ENCODE measurements around the gene LAPTM5. TPM values are rescaled to one million over a fixed set of nuclear protein-coding genes. Genes with fewer than 3 reads are reported as not detected.

Gene LAPTM5
- total and polyA plus RNA-seq, 4 donors = 18.0 to 46.2 (median 28.1) TPM

DNA sequence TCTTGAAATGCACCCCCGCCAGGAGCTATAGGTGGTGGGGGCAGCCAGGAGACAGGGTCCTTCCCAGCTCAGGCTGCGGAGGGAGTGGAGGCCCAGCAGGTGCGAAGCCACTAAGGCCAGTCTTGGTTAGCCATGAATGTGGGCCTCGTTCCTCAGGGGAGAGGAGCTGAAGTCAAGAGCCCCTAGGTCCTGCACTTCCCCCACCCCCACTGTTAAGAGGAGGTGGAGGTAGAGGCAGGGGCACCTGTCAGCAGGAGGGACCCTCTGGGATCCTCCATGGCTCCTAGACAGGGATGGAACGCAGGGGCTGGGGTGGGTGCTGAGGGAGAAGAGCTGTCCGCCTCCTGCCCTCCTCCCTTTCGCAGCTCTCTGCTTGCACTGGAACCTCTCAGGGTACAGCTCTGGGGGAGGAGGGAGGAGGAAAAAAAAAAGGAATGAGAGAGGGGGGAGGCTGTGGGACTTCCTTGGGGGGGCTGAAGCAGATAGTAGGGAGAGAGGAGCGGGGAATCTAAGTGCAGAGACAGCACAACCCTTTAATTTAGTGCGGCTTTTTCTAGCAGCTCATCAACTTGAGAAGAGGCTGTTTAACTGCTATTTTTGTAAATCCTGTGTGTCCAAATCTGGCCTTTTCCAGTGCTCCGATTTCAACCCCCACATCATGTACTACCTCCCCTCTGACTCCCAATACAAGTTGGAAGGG, 71.2 kb downstream of the LAPTM5 start:
- Histone ChIP-seq H3K4me3 (ENCODE audit: low read depth in 1 of 3, low read length in 3 of 3) (no peak overlapping the region), H3K36me3 (ENCODE audit: control insufficient read depth in 4 of 4, insufficient read depth in 3 of 4, low read depth in 1 of 4, low read length in 3 of 4) (no peaks in the 10 kb centered on the region), H3K9ac (ENCODE audit: low read depth in 1 of 2, low read length in 2 of 2) (no peak overlapping the region), H3K27me3 (ENCODE audit: control insufficient read depth in 4 of 4, insufficient read depth in 4 of 4, low read length in 3 of 4) (peaks cover 0 to 3% (median 0%) of the 10 kb centered on the region in 4 donors), H3K9me3 (ENCODE audit: control insufficient read depth in 4 of 4, low read length in 3 of 4) (no peaks in the 10 kb centered on the region), H3K27ac (ENCODE audit: low read depth in 1 of 2, low read length in 2 of 2) (no peak overlapping the region), H3K4me1 (ENCODE audit: control insufficient read depth in 4 of 4, insufficient read depth in 4 of 4, low read length in 3 of 4) (no peaks in the 10 kb centered on the region)
- TF ChIP-seq TAF1 (conservative IDR thresholded peaks at IDR 0.05) = no peak
- DNase-seq (ENCODE audit: low spot score) = no peak
- 74% methylated on average over 10 of the region's 10 CpGs for WGBS

DNA sequence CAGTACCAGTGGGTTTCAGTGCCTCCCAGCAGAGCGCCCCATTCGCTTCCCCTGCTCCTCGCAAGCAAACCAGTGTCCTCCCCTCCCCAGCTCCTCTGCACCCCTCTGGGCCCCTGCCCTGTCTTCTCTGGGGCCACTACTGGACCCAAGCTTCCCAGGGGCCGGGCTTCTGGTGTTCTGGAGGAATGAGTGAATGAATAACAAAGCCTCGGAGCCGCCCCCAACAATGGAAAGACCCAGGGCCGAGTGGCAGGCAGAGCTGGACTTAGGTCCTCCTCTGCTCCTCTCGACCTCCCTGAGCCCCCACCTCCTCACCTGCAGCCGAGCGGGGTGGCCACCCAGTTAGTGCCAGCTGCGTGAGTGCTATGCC, 71.8 kb downstream of the LAPTM5 start:
- H3K27ac ChIP-seq (ENCODE audit: low read depth in 1 of 2, low read length in 2 of 2) = no peak overlapping the region

DNA sequence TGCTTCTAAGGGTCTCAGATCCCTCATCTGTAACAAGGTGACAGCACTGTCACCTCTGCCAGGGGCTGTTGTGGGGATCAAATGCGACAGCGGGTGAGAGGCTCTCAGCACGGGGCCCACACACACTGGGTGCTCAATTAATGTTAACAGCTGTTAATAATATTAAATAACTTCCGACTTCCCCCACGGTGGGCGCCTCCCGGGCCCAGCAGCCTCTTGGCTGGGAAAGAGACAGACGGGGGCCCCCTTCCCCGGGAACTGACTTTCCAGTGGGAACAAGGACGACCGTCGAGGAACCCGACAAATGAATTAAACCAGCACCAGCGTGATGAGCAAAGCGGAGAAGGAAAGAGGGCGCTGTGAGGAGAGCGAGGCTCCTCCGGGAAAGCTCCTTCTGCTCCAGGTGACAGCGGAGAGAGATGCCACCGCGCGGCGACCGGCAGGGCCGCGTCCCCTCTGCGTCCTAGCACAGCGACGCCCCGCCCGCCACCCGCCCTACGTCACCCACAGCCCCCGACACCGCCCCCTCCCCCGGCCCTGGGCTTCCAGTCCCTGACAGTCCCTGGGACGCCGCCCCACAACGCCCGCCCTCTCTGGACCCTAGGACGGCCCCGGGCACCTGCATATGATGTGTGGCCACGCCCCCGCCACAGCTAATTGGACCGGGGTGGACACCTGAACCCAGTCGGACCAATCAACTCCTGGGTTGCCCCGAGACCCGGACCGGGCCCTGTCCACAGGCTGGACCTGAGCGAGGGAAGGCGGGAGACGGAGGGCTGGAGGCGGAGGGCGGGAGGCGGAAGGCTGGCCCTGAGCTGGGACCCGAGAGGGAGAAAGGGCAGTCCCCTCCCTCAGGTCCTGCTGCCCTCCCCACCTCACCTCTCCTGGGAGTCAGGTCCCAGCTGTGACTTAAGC, 72.4 kb downstream of the LAPTM5 start:
- peak; percentile 81 for DNase-seq (ENCODE audit: low spot score)
- no peaks in the 10 kb centered on the region for H3K9me3 ChIP-seq (ENCODE audit: control insufficient read depth in 4 of 4, low read length in 3 of 4)
- H3K27ac ChIP-seq (ENCODE audit: low read depth in 1 of 2, low read length in 2 of 2) = no peak overlapping the region
- H3K9ac ChIP-seq (ENCODE audit: low read depth in 1 of 2, low read length in 2 of 2) = peak overlapping the region in 1 of 2 donors; percentile 12
- H3K36me3 ChIP-seq (ENCODE audit: control insufficient read depth in 4 of 4, insufficient read depth in 3 of 4, low read depth in 1 of 4, low read length in 3 of 4) = no peaks in the 10 kb centered on the region
- 8% methylated on average over 56 of the region's 56 CpGs for WGBS
- TF ChIP-seq SP1 (IDR thresholded peaks at IDR 0.05) = no peak
- no peak for TF ChIP-seq NR2F2 (IDR thresholded peaks at IDR 0.05)
- TF ChIP-seq, protein P1, sequence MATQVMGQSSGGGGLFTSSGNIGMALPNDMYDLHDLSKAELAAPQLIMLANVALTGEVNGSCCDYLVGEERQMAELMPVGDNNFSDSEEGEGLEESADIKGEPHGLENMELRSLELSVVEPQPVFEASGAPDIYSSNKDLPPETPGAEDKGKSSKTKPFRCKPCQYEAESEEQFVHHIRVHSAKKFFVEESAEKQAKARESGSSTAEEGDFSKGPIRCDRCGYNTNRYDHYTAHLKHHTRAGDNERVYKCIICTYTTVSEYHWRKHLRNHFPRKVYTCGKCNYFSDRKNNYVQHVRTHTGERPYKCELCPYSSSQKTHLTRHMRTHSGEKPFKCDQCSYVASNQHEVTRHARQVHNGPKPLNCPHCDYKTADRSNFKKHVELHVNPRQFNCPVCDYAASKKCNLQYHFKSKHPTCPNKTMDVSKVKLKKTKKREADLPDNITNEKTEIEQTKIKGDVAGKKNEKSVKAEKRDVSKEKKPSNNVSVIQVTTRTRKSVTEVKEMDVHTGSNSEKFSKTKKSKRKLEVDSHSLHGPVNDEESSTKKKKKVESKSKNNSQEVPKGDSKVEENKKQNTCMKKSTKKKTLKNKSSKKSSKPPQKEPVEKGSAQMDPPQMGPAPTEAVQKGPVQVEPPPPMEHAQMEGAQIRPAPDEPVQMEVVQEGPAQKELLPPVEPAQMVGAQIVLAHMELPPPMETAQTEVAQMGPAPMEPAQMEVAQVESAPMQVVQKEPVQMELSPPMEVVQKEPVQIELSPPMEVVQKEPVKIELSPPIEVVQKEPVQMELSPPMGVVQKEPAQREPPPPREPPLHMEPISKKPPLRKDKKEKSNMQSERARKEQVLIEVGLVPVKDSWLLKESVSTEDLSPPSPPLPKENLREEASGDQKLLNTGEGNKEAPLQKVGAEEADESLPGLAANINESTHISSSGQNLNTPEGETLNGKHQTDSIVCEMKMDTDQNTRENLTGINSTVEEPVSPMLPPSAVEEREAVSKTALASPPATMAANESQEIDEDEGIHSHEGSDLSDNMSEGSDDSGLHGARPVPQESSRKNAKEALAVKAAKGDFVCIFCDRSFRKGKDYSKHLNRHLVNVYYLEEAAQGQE (IDR thresholded peaks at IDR 0.05) = peak; percentile 81
- TF ChIP-seq HNF4G (IDR thresholded peaks at IDR 0.05) = no peak
- no peak for TF ChIP-seq RXRA (IDR thresholded peaks at IDR 0.05)
- TF ChIP-seq YY1 (IDR thresholded peaks at IDR 0.05) = peak; percentile 59
- peak in 1 of 2 donors; percentile 64 for TF ChIP-seq RAD21 (IDR thresholded peaks at IDR 0.05)
- TF ChIP-seq FOXA2 (IDR thresholded peaks at IDR 0.05) = no peak
- TF ChIP-seq, protein P2, sequence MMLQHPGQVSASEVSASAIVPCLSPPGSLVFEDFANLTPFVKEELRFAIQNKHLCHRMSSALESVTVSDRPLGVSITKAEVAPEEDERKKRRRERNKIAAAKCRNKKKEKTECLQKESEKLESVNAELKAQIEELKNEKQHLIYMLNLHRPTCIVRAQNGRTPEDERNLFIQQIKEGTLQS (IDR thresholded peaks at IDR 0.05) = no peak
- TF ChIP-seq, protein P3, sequence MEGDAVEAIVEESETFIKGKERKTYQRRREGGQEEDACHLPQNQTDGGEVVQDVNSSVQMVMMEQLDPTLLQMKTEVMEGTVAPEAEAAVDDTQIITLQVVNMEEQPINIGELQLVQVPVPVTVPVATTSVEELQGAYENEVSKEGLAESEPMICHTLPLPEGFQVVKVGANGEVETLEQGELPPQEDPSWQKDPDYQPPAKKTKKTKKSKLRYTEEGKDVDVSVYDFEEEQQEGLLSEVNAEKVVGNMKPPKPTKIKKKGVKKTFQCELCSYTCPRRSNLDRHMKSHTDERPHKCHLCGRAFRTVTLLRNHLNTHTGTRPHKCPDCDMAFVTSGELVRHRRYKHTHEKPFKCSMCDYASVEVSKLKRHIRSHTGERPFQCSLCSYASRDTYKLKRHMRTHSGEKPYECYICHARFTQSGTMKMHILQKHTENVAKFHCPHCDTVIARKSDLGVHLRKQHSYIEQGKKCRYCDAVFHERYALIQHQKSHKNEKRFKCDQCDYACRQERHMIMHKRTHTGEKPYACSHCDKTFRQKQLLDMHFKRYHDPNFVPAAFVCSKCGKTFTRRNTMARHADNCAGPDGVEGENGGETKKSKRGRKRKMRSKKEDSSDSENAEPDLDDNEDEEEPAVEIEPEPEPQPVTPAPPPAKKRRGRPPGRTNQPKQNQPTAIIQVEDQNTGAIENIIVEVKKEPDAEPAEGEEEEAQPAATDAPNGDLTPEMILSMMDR (IDR thresholded peaks at IDR 0.05; ENCODE audit: low read depth, low read length, missing input control) = peak; percentile 29
- TF ChIP-seq HNF4A (conservative IDR thresholded peaks at IDR 0.05) = peak in 1 of 2 donors; percentile 77
- peaks cover 0 to 3% (median 0%) of the 10 kb centered on the region in 4 donors for H3K27me3 ChIP-seq (ENCODE audit: control insufficient read depth in 4 of 4, insufficient read depth in 4 of 4, low read length in 3 of 4)
- H3K4me1 ChIP-seq (ENCODE audit: control insufficient read depth in 4 of 4, insufficient read depth in 4 of 4, low read length in 3 of 4) = no peaks in the 10 kb centered on the region
- H3K4me3 ChIP-seq (ENCODE audit: low read depth in 1 of 3, low read length in 3 of 3) = peak overlapping the region in 1 of 3 donors; percentile 36

More for the DNA sequence above, 71.8 kb downstream of the LAPTM5 start:
- DNase-seq (ENCODE audit: low spot score) = no peak
- TF ChIP-seq SP1 (IDR thresholded peaks at IDR 0.05) = no peak
- TF ChIP-seq EGR1 (IDR thresholded peaks at IDR 0.05; ENCODE audit: low read depth in 2 of 2) = no peak
- Histone ChIP-seq H3K9me3 (ENCODE audit: control insufficient read depth in 4 of 4, low read length in 3 of 4) (no peaks in the 10 kb centered on the region), H3K27me3 (ENCODE audit: control insufficient read depth in 4 of 4, insufficient read depth in 4 of 4, low read length in 3 of 4) (peaks cover 0 to 3% (median 0%) of the 10 kb centered on the region in 4 donors), H3K9ac (ENCODE audit: low read depth in 1 of 2, low read length in 2 of 2) (no peak overlapping the region), H3K4me1 (ENCODE audit: control insufficient read depth in 4 of 4, insufficient read depth in 4 of 4, low read length in 3 of 4) (no peaks in the 10 kb centered on the region), H3K36me3 (ENCODE audit: control insufficient read depth in 4 of 4, insufficient read depth in 3 of 4, low read depth in 1 of 4, low read length in 3 of 4) (no peaks in the 10 kb centered on the region), H3K4me3 (ENCODE audit: low read depth in 1 of 3, low read length in 3 of 3) (peak overlapping the region in 1 of 3 donors; percentile 36)
- WGBS = 45% methylated on average over 11 of the region's 11 CpGs
